ENCODE data around the gene TRMT2A.
A peak's percentile ranks its signal among the peaks of the same experiment; 100 is the strongest.
"Not testable (repeated sequence)": the region's sequence is repeated elsewhere in the genome, so short reads cannot be mapped to it uniquely, and the experiment has no call there.

Gene TRMT2A, protein sequence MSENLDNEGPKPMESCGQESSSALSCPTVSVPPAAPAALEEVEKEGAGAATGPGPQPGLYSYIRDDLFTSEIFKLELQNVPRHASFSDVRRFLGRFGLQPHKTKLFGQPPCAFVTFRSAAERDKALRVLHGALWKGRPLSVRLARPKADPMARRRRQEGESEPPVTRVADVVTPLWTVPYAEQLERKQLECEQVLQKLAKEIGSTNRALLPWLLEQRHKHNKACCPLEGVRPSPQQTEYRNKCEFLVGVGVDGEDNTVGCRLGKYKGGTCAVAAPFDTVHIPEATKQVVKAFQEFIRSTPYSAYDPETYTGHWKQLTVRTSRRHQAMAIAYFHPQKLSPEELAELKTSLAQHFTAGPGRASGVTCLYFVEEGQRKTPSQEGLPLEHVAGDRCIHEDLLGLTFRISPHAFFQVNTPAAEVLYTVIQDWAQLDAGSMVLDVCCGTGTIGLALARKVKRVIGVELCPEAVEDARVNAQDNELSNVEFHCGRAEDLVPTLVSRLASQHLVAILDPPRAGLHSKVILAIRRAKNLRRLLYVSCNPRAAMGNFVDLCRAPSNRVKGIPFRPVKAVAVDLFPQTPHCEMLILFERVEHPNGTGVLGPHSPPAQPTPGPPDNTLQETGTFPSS

GRCh38 chr22:20116951-20117632 is at the start of gene TRMT2A:
TSS of gene TRMT2A (minus strand) at chr22:20117226. CDS start at chr22:20116906, 320 bp downstream.
- DNase-seq = peak; percentile 99

DNA sequence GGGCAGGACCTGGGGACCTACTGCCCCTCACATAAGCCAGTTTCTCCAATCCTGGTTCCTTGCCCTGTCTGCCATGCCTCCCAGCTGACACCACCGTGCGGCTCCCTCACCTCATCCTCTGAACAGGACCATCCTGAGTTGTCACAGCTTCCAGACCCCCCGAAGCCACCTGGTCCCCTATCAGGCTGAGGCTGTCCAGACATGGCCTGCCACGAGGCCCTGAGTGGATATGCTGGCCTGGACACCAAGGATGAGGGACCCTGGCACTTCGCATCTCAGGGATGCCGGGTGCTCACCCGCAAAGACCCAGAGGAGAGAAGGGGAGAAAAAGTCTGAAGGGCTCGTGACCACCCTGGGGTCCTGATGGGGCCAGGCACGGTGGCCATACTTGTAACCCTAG is 49.7 kb upstream of the TRMT2A start:
- no peak for DNase-seq

- DNase-seq = no peak
Measured at GRCh38 chr22:20165913-20166312, 48.9 kb upstream of the TRMT2A start.

DNA sequence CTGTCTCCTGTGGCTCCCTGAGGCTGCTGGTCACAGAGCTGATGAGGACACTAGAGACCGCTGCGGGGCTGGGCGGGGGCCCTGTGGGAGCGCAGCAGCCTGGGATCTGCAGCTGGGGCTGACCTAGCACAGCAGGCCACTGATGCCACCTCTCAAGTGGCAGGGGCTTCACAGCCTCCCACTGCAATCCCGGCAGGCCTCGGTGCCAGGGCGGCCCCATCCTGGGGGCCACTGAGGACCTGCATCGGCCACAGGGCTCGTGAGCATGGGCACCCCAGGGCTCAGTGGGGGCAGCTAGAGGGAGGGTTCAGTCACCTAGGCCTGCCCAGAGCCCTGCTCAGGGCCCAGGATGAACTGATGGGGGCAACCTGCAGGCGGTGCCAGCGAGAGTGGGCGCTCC is 48.4 kb upstream of the TRMT2A start:
- DNase-seq = no peak

DNA sequence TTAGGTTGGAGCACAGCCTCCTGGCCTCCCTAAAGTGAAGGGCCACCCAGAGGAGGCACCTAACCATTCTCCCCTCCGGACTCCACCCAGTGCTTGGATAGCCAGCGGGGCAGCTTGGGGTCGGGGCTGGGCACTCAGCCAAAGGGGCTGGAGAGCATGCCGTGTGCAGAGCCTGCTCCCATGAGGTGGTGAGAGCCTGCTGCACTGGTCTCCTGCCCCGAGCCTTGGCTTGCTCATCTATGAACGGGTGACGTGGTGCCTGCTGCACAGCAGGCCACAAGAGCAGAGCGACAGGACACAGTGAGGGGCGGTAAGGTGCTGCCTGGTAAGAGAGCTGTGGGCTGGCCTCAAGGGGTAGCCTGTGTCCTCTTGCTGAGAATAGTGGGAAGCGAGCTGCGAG is 47.8 kb upstream of the TRMT2A start:
- DNase-seq = no peak

DNA sequence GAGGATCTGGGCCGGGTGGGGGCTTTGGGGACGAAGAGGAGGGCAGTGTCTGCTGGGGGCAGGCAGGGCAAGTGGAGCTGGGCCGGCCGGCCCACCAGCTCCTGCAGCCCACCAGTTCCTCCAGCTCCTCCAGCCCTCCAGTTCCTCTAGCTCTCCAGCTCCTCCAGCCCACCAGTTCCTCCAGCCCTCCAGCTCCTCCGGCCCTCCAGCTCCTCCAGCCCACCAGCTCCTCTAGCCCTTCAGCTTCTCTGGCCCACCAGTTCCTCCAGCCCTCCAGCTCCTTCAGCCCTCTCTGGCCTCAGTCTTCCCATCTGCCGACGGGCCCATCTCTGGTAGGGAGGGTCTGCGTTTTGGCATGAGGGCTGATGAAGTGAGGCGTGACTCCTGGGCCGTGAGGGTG is 43.0 kb upstream of the TRMT2A start:
- DNase-seq = no peak

- DNase-seq = not testable (repeated sequence)
Measured at GRCh38 chr22:20159531-20159930, 42.5 kb upstream of the TRMT2A start.

- no peak for DNase-seq
Measured at GRCh38 chr22:20159076-20159475, 42.0 kb upstream of the TRMT2A start.

DNA sequence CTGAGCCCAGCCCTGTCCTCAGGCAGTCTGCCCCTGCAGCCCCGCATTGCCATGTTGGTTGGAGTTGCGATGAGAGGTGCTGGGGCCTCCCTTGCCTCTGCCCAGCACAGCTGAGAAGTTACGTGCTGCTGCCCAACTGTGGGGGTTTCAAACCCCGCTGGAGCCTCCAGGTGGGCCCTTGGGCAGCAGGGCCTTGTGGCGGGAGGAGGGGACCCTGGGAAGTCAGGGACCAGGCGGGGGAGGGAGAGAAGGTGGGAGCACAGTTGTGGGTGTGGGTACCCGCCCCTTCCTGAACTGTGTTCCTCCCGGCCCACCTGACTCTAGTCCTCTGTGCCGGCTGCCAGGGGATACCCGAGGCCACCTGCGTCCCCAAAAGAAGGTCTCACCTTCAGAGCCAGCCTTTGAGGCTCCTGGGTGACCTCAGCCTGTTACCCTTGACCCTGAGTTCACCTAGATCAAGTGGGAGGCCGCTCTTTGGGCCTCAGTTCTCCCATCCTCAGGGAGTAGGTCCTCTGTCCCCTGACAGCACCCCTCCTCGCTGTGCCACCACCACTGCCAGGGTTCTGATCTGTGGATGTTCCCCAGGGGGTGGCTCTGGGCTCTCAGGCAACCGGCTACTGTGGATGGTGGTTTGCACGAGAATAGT is 41.5 kb upstream of the TRMT2A start:
- no peak for DNase-seq

GRCh38 chr22:20157430-20158183 is 40.6 kb upstream of the TRMT2A start:
- no peak for DNase-seq

- peak; percentile 84 for DNase-seq
Measured at GRCh38 chr22:20156611-20157429, 39.8 kb upstream of the TRMT2A start.

- DNase-seq = no peak
Measured at GRCh38 chr22:20156042-20156389, 39.0 kb upstream of the TRMT2A start.

DNA sequence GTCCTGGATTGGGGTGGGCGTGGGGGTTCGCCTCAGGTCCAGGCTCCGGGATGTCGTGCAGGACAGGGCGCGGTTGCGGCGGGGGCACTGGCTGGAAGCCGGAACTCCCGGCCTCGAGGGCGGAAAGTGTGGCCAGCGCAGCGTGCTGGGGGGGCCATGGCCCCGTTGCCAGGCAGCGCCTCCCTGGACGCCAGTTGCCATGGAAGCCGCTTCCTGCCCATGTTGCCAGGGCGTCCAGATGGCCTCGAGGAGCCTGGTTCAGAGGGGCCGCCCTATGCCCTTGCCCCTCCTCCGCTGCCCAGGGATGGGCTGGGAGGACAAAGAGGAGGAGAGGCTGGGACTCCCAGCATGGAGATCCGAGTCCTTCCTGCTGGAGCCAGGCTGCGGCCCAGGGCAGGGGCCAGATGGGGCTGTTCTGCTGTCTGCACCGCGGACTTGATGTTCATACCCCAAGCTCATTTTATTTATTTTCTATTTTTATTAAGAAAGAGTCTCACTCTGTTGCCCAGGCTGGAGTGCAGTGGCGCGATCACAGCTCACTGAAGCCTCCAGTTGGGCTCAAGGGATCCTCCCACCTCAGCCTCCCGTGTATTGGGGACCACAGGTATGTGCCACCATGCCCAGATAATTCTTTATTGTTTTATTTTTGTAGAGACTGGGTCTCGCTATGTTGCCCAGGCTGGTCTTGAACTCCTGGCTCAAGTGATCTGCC is 38.5 kb upstream of the TRMT2A start:
- no peak for DNase-seq

DNA sequence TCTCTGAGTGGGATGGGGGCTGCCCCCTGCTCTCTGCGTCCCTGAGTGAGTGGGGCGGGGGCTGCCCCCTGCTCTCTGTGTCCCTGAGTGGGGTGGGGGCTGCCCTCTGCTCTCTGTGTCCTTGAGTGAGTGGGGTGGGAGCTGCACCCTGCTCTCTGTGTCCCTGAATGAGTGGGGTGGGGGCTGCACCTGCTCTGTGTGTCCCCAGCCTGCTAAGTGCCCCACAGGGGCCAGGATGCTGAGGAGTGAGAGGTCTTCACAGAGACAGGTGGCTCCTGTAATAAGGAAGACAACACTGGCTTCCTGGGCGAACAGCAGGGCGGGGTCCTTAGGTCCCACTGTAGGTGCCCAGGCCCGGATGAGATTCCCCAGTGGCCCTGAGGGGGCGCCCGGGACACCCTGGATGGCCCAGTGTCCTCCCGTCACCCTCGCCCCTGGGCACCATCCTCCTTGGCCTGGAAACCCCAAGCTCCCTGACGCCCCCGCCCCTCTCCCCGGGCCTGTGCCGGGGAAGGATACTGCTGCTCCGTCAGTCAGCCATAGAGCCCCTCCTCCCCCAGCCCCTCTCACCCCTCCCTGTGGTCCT is 37.7 kb upstream of the TRMT2A start:
- DNase-seq = no peak

DNA sequence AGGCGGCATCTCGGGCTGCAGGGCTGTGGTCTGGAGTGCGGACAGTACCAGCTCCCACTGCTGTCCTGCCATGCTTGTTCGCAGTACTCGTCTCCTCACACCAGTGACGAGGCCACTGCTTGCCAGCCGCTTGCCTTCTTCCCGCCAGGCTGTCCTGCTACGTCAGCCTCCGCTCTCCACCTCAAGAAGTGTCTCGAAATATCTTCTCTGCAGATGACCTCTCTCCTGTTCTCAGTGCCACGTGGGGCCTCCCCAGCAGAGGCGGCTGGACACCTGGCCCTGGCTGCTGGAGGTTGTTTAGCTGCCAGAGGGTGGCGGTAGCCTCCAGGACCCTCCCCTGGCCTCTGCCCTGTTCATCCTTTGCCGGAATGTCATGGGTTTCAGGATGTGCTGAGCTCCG is 36.9 kb upstream of the TRMT2A start:
- DNase-seq = no peak

- DNase-seq = no peak
Measured at GRCh38 chr22:20152464-20152890, 35.5 kb upstream of the TRMT2A start.

DNA sequence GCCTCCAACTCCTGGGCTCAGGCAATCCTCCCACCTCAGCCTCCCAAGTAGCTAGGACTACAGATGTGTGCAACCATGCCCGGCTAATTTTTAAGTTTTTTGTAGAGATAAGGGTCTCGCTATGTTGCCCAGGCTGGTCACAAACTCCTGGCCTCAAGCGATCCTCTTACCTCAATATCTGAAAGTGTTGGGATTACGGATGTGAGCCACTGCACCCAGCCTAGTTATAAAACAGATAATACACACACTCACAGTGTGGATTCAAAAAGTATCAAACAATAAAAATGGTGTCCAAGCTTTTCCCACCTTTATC is 34.2 kb upstream of the TRMT2A start:
- no peak for DNase-seq

- no peak for DNase-seq
Measured at GRCh38 chr22:20150381-20151275, 33.6 kb upstream of the TRMT2A start, which contains the start of gene CCDC188. TSS of gene CCDC188 (minus strand) at chr22:20151055. CDS start at chr22:20150986, 69 bp downstream.

Data from activated CD4-positive, alpha-beta T cell treated with anti-CD3 and anti-CD28 coated beads, Interleukin-10, Interleukin-2, amounts not matched to agents 100 ng/mL and 50 ng/mL, durations not matched to agents 16 hours and 8 hours (primary cell).